ENCODE data around the gene ERC1. TPM values are rescaled to one million over a fixed set of nuclear protein-coding genes. Genes with fewer than 3 reads are reported as not detected.

The ERC1 gene
- total and polyA plus RNA-seq, 2 donors: 26.6 to 76.7 TPM

- no peak for DNase-seq (ENCODE audit: extremely low spot score)
- no peak overlapping the region for H3K27ac ChIP-seq (ENCODE audit: low read depth)
- no peaks in the 10 kb centered on the region for H3K4me1 ChIP-seq (ENCODE audit: insufficient read depth)
- WGBS: 51% methylated on average over 13 of the region's 13 CpGs
- H3K36me3 ChIP-seq (ENCODE audit: insufficient read depth): no peaks in the 10 kb centered on the region
- H3K4me3 ChIP-seq (ENCODE audit: low read depth, low read length): no peak overlapping the region
Measured at GRCh38 chr12:1502831-1503230, 511.8 kb downstream of the ERC1 start.

GRCh38 chr12:1503281-1503711 lies 512.3 kb downstream of the ERC1 start:
- DNase-seq (ENCODE audit: extremely low spot score): no peak
- WGBS: 88% methylated on average over 22 of the region's 22 CpGs
- Histone ChIP-seq H3K4me3 (ENCODE audit: low read depth, low read length) (no peak overlapping the region), H3K4me1 (ENCODE audit: insufficient read depth) (no peaks in the 10 kb centered on the region), H3K27ac (ENCODE audit: low read depth) (no peak overlapping the region), H3K36me3 (ENCODE audit: insufficient read depth) (no peaks in the 10 kb centered on the region)

GRCh38 chr12:1504304-1504894 lies 513.4 kb downstream of the ERC1 start:
- Histone ChIP-seq H3K27ac (ENCODE audit: low read depth) (no peak overlapping the region), H3K4me3 (ENCODE audit: low read depth, low read length) (no peak overlapping the region), H3K36me3 (ENCODE audit: insufficient read depth) (no peaks in the 10 kb centered on the region), H3K4me1 (ENCODE audit: insufficient read depth) (no peaks in the 10 kb centered on the region)
- DNase-seq (ENCODE audit: extremely low spot score): no peak
- WGBS: 78% methylated on average over 16 of the region's 16 CpGs

GRCh38 chr12:1504895-1505311 lies 513.9 kb downstream of the ERC1 start:
- no peak overlapping the region for H3K4me3 ChIP-seq (ENCODE audit: low read depth, low read length)
- H3K27ac ChIP-seq (ENCODE audit: low read depth): no peak overlapping the region
- no peaks in the 10 kb centered on the region for H3K4me1 ChIP-seq (ENCODE audit: insufficient read depth)
- no peak for DNase-seq (ENCODE audit: extremely low spot score)
- no peaks in the 10 kb centered on the region for H3K36me3 ChIP-seq (ENCODE audit: insufficient read depth)
- 79% methylated on average over 14 of the region's 14 CpGs for WGBS

- DNase-seq (ENCODE audit: extremely low spot score): no peak
- 91% methylated on average over 10 of the region's 10 CpGs for WGBS
- H3K36me3 ChIP-seq (ENCODE audit: insufficient read depth): no peaks in the 10 kb centered on the region
- H3K27ac ChIP-seq (ENCODE audit: low read depth): no peak overlapping the region
- H3K4me1 ChIP-seq (ENCODE audit: insufficient read depth): no peaks in the 10 kb centered on the region
- H3K4me3 ChIP-seq (ENCODE audit: low read depth, low read length): no peak overlapping the region
Measured at GRCh38 chr12:1505576-1505975, 514.6 kb downstream of the ERC1 start.

DNA sequence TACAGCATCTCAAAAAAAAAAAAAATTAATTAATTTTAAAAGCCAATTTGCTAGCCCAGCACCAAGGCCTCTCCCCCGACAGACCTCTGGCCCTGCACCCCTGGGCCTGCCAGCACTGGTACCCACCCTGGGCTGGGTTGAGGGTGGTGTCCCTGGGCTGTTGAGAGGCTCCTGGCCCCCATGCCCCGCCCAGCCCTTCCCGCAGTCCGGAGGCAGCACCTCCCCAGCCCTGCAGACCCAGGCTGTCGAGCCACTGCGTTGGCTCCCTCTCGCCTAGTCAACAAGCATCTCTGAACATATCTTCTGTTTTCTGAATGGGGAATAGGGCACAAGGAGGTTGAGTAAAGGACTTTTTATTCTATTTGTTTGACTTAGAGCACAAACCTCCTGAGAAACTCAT lies 516.3 kb downstream of the ERC1 start:
- no peaks in the 10 kb centered on the region for H3K36me3 ChIP-seq (ENCODE audit: insufficient read depth)
- 89% methylated on average over 7 of the region's 7 CpGs for WGBS
- H3K27ac ChIP-seq (ENCODE audit: low read depth): no peak overlapping the region
- DNase-seq (ENCODE audit: extremely low spot score): no peak
- H3K4me1 ChIP-seq (ENCODE audit: insufficient read depth): no peaks in the 10 kb centered on the region
- no peak overlapping the region for H3K4me3 ChIP-seq (ENCODE audit: low read depth, low read length)

- DNase-seq (ENCODE audit: extremely low spot score): no peak
- H3K4me1 ChIP-seq (ENCODE audit: insufficient read depth): no peaks in the 10 kb centered on the region
- 88% methylated on average over 14 of the region's 14 CpGs for WGBS
- H3K27ac ChIP-seq (ENCODE audit: low read depth): no peak overlapping the region
- no peaks in the 10 kb centered on the region for H3K36me3 ChIP-seq (ENCODE audit: insufficient read depth)
- H3K4me3 ChIP-seq (ENCODE audit: low read depth, low read length): no peak overlapping the region
Measured at GRCh38 chr12:1509413-1510052, 518.5 kb downstream of the ERC1 start.

DNA sequence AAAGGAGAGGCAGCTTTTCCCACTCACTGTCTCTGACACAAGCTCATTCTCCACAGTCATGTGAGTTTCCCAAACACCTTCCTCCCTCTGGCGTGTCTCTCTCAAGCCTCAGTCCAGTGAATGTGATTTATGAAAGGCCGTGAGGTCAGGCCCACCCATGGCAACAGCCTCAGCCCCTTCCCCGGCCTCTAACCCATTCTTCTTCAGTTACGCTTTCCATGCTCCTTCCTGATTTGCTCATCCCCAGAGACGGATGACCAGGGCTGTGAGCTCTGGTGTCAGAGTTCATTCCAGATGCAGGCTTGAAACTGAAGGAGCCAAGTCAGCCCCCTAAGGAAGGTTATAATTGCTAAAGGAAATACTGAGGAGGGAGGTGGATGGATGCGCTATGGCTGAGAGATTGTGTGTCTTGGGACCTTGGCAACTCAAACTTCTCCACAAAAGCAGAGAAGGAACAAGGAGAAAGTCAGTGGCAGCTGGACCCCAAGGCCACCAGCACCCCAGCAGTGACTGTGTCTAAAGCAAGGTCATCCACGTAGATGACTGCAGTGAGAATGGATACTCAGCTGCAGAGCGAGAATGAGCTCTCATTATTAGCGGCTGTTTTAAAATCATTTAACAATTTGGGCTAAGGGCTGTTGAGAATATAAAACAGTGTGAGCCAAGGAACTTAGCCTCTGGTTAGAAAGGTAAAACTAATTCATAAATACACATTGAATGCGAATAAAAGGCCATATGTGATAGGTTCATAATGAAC lies 519.2 kb downstream of the ERC1 start:
- no peak for DNase-seq (ENCODE audit: extremely low spot score)
- Histone ChIP-seq H3K36me3 (ENCODE audit: insufficient read depth) (no peaks in the 10 kb centered on the region), H3K4me3 (ENCODE audit: low read depth, low read length) (no peak overlapping the region), H3K4me1 (ENCODE audit: insufficient read depth) (no peaks in the 10 kb centered on the region), H3K27ac (ENCODE audit: low read depth) (no peak overlapping the region)
- WGBS: 76% methylated on average over 10 of the region's 10 CpGs

- Histone ChIP-seq H3K4me3 (ENCODE audit: low read depth, low read length) (no peak overlapping the region), H3K27ac (ENCODE audit: low read depth) (no peak overlapping the region), H3K36me3 (ENCODE audit: insufficient read depth) (no peaks in the 10 kb centered on the region), H3K4me1 (ENCODE audit: insufficient read depth) (no peaks in the 10 kb centered on the region)
- 91% methylated on average over 1 of the region's 1 CpG for WGBS
- no peak for DNase-seq (ENCODE audit: extremely low spot score)
Measured at GRCh38 chr12:1515010-1515409, 524.0 kb downstream of the ERC1 start.

DNA sequence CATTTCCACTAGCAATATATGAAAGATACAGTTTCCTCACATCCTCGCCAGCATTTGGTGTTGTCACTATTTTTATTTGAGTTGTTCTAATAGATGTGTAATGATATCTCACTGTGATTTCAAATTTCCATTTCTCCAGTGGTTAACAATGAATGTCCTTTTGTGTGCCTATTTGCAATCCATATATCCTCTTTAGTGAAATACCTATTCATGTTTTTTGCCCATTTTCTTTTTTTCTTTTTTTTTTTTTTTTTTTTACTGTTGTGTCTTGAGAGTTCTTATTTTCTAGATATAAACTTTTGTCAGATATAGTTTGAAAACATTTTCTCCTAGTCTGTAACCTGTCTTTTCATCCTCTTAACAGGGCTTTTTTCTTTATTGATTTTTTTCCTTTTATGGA lies 524.4 kb downstream of the ERC1 start:
- no peaks in the 10 kb centered on the region for H3K4me1 ChIP-seq (ENCODE audit: insufficient read depth)
- 99% methylated on average over 1 of the region's 1 CpG for whole genome bisulfite sequencing

GRCh38 chr12:1517007-1517406 lies 526.0 kb downstream of the ERC1 start:
- Histone ChIP-seq H3K27ac (ENCODE audit: low read depth) (no peak overlapping the region), H3K4me3 (ENCODE audit: low read depth, low read length) (no peak overlapping the region), H3K36me3 (ENCODE audit: insufficient read depth) (no peaks in the 10 kb centered on the region), H3K4me1 (ENCODE audit: insufficient read depth) (no peaks in the 10 kb centered on the region)
- DNase-seq (ENCODE audit: extremely low spot score): no peak
- WGBS: 25% methylated on average over 2 of the region's 2 CpGs

More for the DNA sequence above, 524.4 kb downstream of the ERC1 start:
- no peak overlapping the region for H3K27ac ChIP-seq (ENCODE audit: low read depth)
- no peak overlapping the region for H3K4me3 ChIP-seq (ENCODE audit: low read depth, low read length)
- H3K36me3 ChIP-seq (ENCODE audit: insufficient read depth): no peaks in the 10 kb centered on the region
- DNase-seq (ENCODE audit: extremely low spot score): no peak

DNA sequence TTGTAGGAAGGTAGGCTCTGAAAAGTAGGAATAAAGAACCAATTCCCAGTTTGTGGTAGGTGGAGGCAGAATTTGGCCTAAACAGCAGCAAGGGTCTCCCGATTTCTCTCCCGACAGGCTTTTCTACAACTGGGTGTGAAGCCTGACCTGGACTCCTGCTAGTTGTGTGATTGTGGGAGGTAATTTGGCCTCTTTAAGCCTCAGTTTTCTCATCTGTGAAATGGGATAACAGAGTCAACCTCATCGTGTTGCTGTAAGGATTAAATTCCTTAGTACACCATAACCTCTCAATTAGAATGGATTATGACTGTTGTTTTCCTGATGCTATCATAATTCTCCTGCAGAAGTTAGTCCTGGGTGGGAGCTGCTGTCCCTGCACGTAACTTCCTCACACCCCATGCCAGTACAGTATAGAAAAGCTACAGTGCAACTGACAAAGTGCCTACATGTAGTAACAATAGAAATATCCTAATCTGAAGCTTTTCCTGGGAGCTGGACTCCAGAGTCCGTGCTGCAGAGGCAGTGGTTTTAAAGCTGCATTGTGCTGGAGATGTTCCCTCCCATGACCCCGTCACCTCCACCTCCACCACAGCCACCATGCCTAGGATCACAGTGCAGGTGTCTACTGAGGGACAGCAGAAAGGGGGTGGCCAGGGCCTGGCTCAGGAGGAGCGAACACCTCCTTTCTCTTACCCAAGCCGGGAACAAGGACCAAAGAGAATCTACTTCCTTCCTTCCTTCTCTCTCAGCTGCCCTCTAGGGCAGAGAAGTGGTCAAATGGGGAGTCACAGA lies 526.9 kb downstream of the ERC1 start:
- no peaks in the 10 kb centered on the region for H3K36me3 ChIP-seq (ENCODE audit: insufficient read depth)
- H3K4me1 ChIP-seq (ENCODE audit: insufficient read depth): no peaks in the 10 kb centered on the region
- WGBS: 87% methylated on average over 8 of the region's 8 CpGs
- no peak overlapping the region for H3K4me3 ChIP-seq (ENCODE audit: low read depth, low read length)
- no peak overlapping the region for H3K27ac ChIP-seq (ENCODE audit: low read depth)
- DNase-seq (ENCODE audit: extremely low spot score): no peak

- H3K4me1 ChIP-seq (ENCODE audit: insufficient read depth): no peaks in the 10 kb centered on the region
- H3K4me3 ChIP-seq (ENCODE audit: low read depth, low read length): no peak overlapping the region
- 52% methylated on average over 29 of the region's 29 CpGs for WGBS
- H3K27ac ChIP-seq (ENCODE audit: low read depth): no peak overlapping the region
- DNase-seq (ENCODE audit: extremely low spot score): no peak
- no peaks in the 10 kb centered on the region for H3K36me3 ChIP-seq (ENCODE audit: insufficient read depth)
Measured at GRCh38 chr12:1518591-1519516, 527.8 kb downstream of the ERC1 start.
